Keratinocyte (primary cell): Measurements from ENCODE around the gene ALOX12B. TPM values are rescaled to one million over a fixed set of nuclear protein-coding genes. Genes with fewer than 3 reads are reported as not detected.

ENCODE experiments used
- DNase-seq: peaks from one replicate; pipeline ENCODE4 v3.0.0-alpha.2; 2011; ENCODE audit warnings: low read depth, missing footprints, low spot score
- FAIRE-seq: peaks from 2 replicates; lab custom pipeline; 2011; peaks lifted over from hg19 to GRCh38; lab: Jason Lieb, UNC
- H2AFZ ChIP-seq: 2 replicates; pipeline ENCODE4 v1.6.0; 2012; ENCODE audit warnings: low read length, control low read depth, inconsistent platforms; ENCODE audit not compliant: control insufficient read depth
- H3K27ac ChIP-seq: 2 replicates; pipeline ENCODE4 v1.5.1; 2011; ENCODE audit warnings: low read length; ENCODE audit not compliant: control insufficient read depth, insufficient read depth
- H3K27me3 ChIP-seq: 3 replicates; pipeline ENCODE4 v1.6.0; 2011; ENCODE audit warnings: low read length; ENCODE audit not compliant: control insufficient read depth, insufficient read depth; ENCODE audit errors: extremely low read depth
- H3K36me3 ChIP-seq, 2 experiments: 2 replicates in 1 of 2; 3 replicates in 1 of 2; pipeline ENCODE4 v1.5.1; 2011; ENCODE audit warnings: low read length in 2 of 2, mild to moderate bottlenecking in 1 of 2; ENCODE audit not compliant: control insufficient read depth in 2 of 2, insufficient read depth in 2 of 2; ENCODE audit errors: extremely low read depth in 1 of 2
- H3K4me1 ChIP-seq: 3 replicates; pipeline ENCODE4 v1.5.1; 2011; ENCODE audit warnings: low read length; ENCODE audit not compliant: control insufficient read depth, insufficient read depth; ENCODE audit errors: extremely low read depth
- H3K4me2 ChIP-seq: 3 replicates; pipeline ENCODE4 v1.6.0; 2011; ENCODE audit warnings: low read depth, low read length; ENCODE audit not compliant: control insufficient read depth, insufficient read depth; ENCODE audit errors: extremely low read depth
- H3K4me3 ChIP-seq, 3 experiments: fragments of 200-600 bp in 1 of 3; sonication (generic) in 1 of 3; 2 replicates in 2 of 3; 3 replicates in 1 of 3; pipeline ENCODE4 v1.5.1; 2011 to 2016; ENCODE audit warnings: low read length in 3 of 3, mild to moderate bottlenecking in 3 of 3, control low read depth in 2 of 3, inconsistent platforms in 1 of 3, low read depth in 1 of 3, mixed read lengths in 1 of 3, mixed run types in 1 of 3, moderate library complexity in 1 of 3; ENCODE audit not compliant: control insufficient read depth in 2 of 3, insufficient read depth in 2 of 3; ENCODE audit errors: extremely low read depth in 1 of 3
- H3K79me2 ChIP-seq: 2 replicates; pipeline ENCODE4 v1.6.0; 2012; ENCODE audit warnings: low read length; ENCODE audit not compliant: control insufficient read depth, insufficient read depth
- H3K9ac ChIP-seq: 3 replicates; pipeline ENCODE4 v1.6.0; 2011; ENCODE audit warnings: low read length; ENCODE audit not compliant: control insufficient read depth, insufficient read depth; ENCODE audit errors: extremely low read depth
- H3K9me1 ChIP-seq: 3 replicates; pipeline ENCODE4 v1.6.0; 2011; ENCODE audit warnings: low read length; ENCODE audit not compliant: control insufficient read depth, insufficient read depth; ENCODE audit errors: extremely low read depth
- H3K9me3 ChIP-seq: 2 replicates; pipeline ENCODE4 v1.5.1; 2012; ENCODE audit warnings: low read depth, low read length; ENCODE audit not compliant: control insufficient read depth
- H4K20me1 ChIP-seq: 3 replicates; pipeline ENCODE4 v1.6.0; 2011; ENCODE audit warnings: low read length; ENCODE audit not compliant: control insufficient read depth, insufficient read depth; ENCODE audit errors: extremely low read depth
- CTCF ChIP-seq, 3 experiments: IDR thresholded peaks in 1 of 3; conservative IDR thresholded peaks in 1 of 3; optimal IDR thresholded peaks in 1 of 3; 2 replicates in 2 of 3; 3 replicates in 1 of 3; pipeline versions ENCODE3 to v1.5.1; 2011; ENCODE audit warnings: low read length in 3 of 3, mild to moderate bottlenecking in 3 of 3, moderate library complexity in 2 of 3, control low read depth in 1 of 3, inconsistent platforms in 1 of 3; ENCODE audit not compliant: insufficient read depth in 2 of 3; ENCODE audit errors: extremely low read depth in 1 of 3
- EZH2 ChIP-seq: IDR thresholded peaks from one replicate; pipeline ENCODE4 v1.6.1; 2012; ENCODE audit warnings: inconsistent platforms, mild to moderate bottlenecking, low read length, moderate library complexity
- dilution Hi-C: fragments of 300-500 bp; cut with MboI; formaldehyde crosslinking; loops from one replicate; pipeline ENCODE4 v1.7.0; 2020; ENCODE audit warnings: low sequenced_read_pairs; ENCODE audit not compliant: extremely low pct_ligation_motif_present
- polyA plus RNA-seq, 5 experiments: library from polyadenylated mRNA; depleted of rRNA in 3 of 5; stranded (reverse) in 3 of 5; stranded (forward) in 1 of 5; unstranded in 1 of 5; fragments of >200 nt; gene quantifications; 1 replicate in 1 of 5; 2 replicates in 3 of 5; 3 replicates in 1 of 5; pipeline versions ENCODE4 v1.2.1 to v1.2.3, GENCODE V29; 2011 to 2012; ENCODE audit warnings: missing spikeins in 2 of 5, low read depth in 1 of 5, low replicate concordance in 1 of 5

ALOX12B gene
- polyA plus RNA-seq, 1 donor (not counting 4 experiments of a cell fraction or from before 2014, with no cell fraction given), result 0.47 TPM

- dilution Hi-C loops, result no loop called here
- Histone ChIP-seq H3K27ac (no peak overlapping the region), H3K4me2 (peak overlapping the region; percentile 23)
Observed at GRCh38 chr17:8056232-8056975, 31.1 kb downstream of the ALOX12B start.

DNA sequence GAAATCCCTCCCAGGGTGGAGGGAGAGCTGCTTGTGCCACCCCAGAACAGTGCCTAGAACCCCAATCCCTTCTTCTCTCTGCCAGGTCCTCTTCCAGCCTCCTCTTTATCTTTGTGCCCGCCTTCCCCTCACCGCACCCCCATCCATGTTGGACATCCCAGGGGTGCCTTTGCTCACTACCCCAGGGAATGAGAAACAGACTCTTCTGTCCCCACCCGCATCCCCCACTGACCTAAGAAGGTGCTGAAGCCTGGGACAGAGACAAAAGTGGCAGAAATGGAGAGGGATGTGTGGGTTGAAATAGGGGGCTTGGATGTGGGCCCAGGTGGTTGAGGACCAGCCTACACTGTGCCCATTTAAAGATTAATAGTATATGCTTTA is 31.7 kb downstream of the ALOX12B start:
- Histone ChIP-seq H2AFZ (no peak overlapping the region), H3K36me3 (no peaks in the 10 kb centered on the region), H3K4me3 (no peak overlapping the region), H3K9me3 (no peaks in the 10 kb centered on the region), H3K4me1 (peaks cover 20% of the 10 kb centered on the region), H3K27ac (no peak overlapping the region), H3K4me2 (peak overlapping the region; percentile 23), H3K9me1 (no peaks in the 10 kb centered on the region), H4K20me1 (no peaks in the 10 kb centered on the region), H3K27me3 (no peaks in the 10 kb centered on the region), H3K79me2 (no peaks in the 10 kb centered on the region), H3K9ac (no peak overlapping the region)
- DNase-seq, result no peak
- TF ChIP-seq EZH2 (no peak), CTCF (optimal IDR thresholded peaks at IDR 0.05 in 1 of 3, IDR thresholded peaks at IDR 0.05 in 1 of 3, conservative IDR thresholded peaks at IDR 0.05 in 1 of 3; ENCODE audit: extremely low read depth in 1 of 3, insufficient read depth in 2 of 3, low read length in 3 of 3) (no peak)
- FAIRE-seq, result no peak
- dilution Hi-C loops, result no loop called here

More at GRCh38 chr17:8056232-8056975, 31.1 kb downstream of the ALOX12B start:
- H3K9me3 ChIP-seq, result no peaks in the 10 kb centered on the region
- no peaks in the 10 kb centered on the region for H4K20me1 ChIP-seq
- H3K79me2 ChIP-seq, result no peaks in the 10 kb centered on the region
- no peak overlapping the region for H3K9ac ChIP-seq
- H3K27me3 ChIP-seq, result no peaks in the 10 kb centered on the region
- TF ChIP-seq EZH2 (no peak), CTCF (optimal IDR thresholded peaks at IDR 0.05 in 1 of 3, IDR thresholded peaks at IDR 0.05 in 1 of 3, conservative IDR thresholded peaks at IDR 0.05 in 1 of 3; ENCODE audit: extremely low read depth in 1 of 3, insufficient read depth in 2 of 3, low read length in 3 of 3) (no peak)
- FAIRE-seq (peak; percentile 46), DNase-seq (peak; percentile 26)
- no peaks in the 10 kb centered on the region for H3K36me3 ChIP-seq
- no peaks in the 10 kb centered on the region for H3K9me1 ChIP-seq
- no peak overlapping the region for H3K4me3 ChIP-seq
- H3K4me1 ChIP-seq, result peaks cover 20% of the 10 kb centered on the region
- no peak overlapping the region for H2AFZ ChIP-seq
